ENCODE results near the gene ANKMY1.

Gene ANKMY1

GRCh38 chr2:240459401-240460252 is 98.2 kb downstream of the ANKMY1 start:
- DNase-seq (ENCODE audit: low spot score) = no peak

- DNase-seq (ENCODE audit: low spot score) = no peak
Measured at GRCh38 chr2:240458900-240459391, 98.8 kb downstream of the ANKMY1 start.

- DNase-seq (ENCODE audit: low spot score) = no peak
Measured at GRCh38 chr2:240458044-240458899, 99.5 kb downstream of the ANKMY1 start.

- no peak for DNase-seq (ENCODE audit: low spot score)
Measured at GRCh38 chr2:240457223-240458043, 100.4 kb downstream of the ANKMY1 start.

GRCh38 chr2:240456447-240457222 is 101.2 kb downstream of the ANKMY1 start:
- no peak for DNase-seq (ENCODE audit: low spot score)

- DNase-seq (ENCODE audit: low spot score) = no peak
Measured at GRCh38 chr2:240455647-240456446, 101.9 kb downstream of the ANKMY1 start.

- no peak for DNase-seq (ENCODE audit: low spot score)
Measured at GRCh38 chr2:240455272-240455646, 102.5 kb downstream of the ANKMY1 start.

GRCh38 chr2:240454106-240454901 is 103.5 kb downstream of the ANKMY1 start:
- DNase-seq (ENCODE audit: low spot score) = no peak

GRCh38 chr2:240453461-240454105 is 104.2 kb downstream of the ANKMY1 start:
- DNase-seq (ENCODE audit: low spot score) = no peak

GRCh38 chr2:240452462-240453256 is 105.1 kb downstream of the ANKMY1 start:
- peak; percentile 35 for DNase-seq (ENCODE audit: low spot score)

- DNase-seq (ENCODE audit: low spot score) = no peak
Measured at GRCh38 chr2:240451791-240452461, 105.9 kb downstream of the ANKMY1 start.

GRCh38 chr2:240451108-240451611 is 106.6 kb downstream of the ANKMY1 start:
- no peak for DNase-seq (ENCODE audit: low spot score)

GRCh38 chr2:240450532-240451107 is 107.2 kb downstream of the ANKMY1 start:
- no peak for DNase-seq (ENCODE audit: low spot score)

- no peak for DNase-seq (ENCODE audit: low spot score)
Measured at GRCh38 chr2:240449764-240450531, 107.8 kb downstream of the ANKMY1 start.

GRCh38 chr2:240448387-240449274 is 109.2 kb downstream of the ANKMY1 start:
- no peak for DNase-seq (ENCODE audit: low spot score)

All from COLO829 (cell line).